Lung (tissue), 16 donors: ENCODE measurements around the gene EFCAB12. TPM values are rescaled to one million over a fixed set of nuclear protein-coding genes. Genes with fewer than 3 reads are reported as not detected.

Experiments used
- ATAC-seq: fragments of 200-7000 bp; cut with Tn5 transposase; one replicate; pipeline ENCODE4 v1.9.1; 2020; ENCODE audit warnings: moderate number of reproducible peaks; ENCODE audit not compliant: insufficient read depth, low FRiP score
- DNase-seq, 3 donors: peaks; one replicate each; pipeline ENCODE4 v3.0.0-alpha.2; 2013 to 2017
- H3K27ac ChIP-seq, 2 donors: one replicate each; pipeline ENCODE4 v1.5.1; 2013; ENCODE audit warnings: mild to moderate bottlenecking in 2 of 2, moderate library complexity in 2 of 2, control low read depth in 1 of 2, inconsistent platforms in 1 of 2, low read depth in 1 of 2, low read length in 1 of 2
- H3K27me3 ChIP-seq, 3 donors: one replicate each; pipeline ENCODE4 v1.5.1; 2013; ENCODE audit warnings: low read length in 2 of 3; ENCODE audit not compliant: control insufficient read depth in 3 of 3, insufficient read depth in 3 of 3
- H3K36me3 ChIP-seq, 4 donors: one replicate each; pipeline ENCODE4 v1.5.1; 2013; ENCODE audit warnings: low read length in 4 of 4, mild to moderate bottlenecking in 1 of 4, moderate library complexity in 1 of 4; ENCODE audit not compliant: control insufficient read depth in 4 of 4, insufficient read depth in 4 of 4
- H3K4me1 ChIP-seq, 5 donors: one replicate each; pipeline ENCODE4 v1.5.1; 2013; ENCODE audit warnings: low read length in 5 of 5, mild to moderate bottlenecking in 2 of 5, moderate library complexity in 1 of 5; ENCODE audit not compliant: control insufficient read depth in 5 of 5, insufficient read depth in 5 of 5
- H3K4me3 ChIP-seq: one replicate; pipeline ENCODE4 v1.5.1; 2013; ENCODE audit warnings: mild to moderate bottlenecking, control low read depth, moderate library complexity
- H3K9ac ChIP-seq, 2 donors: one replicate each; pipeline ENCODE4 v1.5.1; 2013; ENCODE audit warnings: low read length in 2 of 2, control low read depth in 1 of 2; ENCODE audit not compliant: insufficient read depth in 1 of 2
- H3K9me3 ChIP-seq, 4 donors: one replicate each; pipeline ENCODE4 v1.5.1; 2013; ENCODE audit warnings: low read length in 3 of 4, mild to moderate bottlenecking in 1 of 4, moderate library complexity in 1 of 4; ENCODE audit not compliant: control insufficient read depth in 4 of 4, insufficient read depth in 3 of 4
- CTCF ChIP-seq: IDR thresholded peaks from 2 replicates; pipeline ENCODE4 v1.5.1; 2012; ENCODE audit warnings: mild to moderate bottlenecking; ENCODE audit errors: control extremely low read depth, extremely low read depth
- WGBS, 2 donors: extraction: QIAGEN DNeasy Blood & Tissue Kit; methylation state at CpG; one replicate each; pipeline ENCODE4 v1.1.7; 2013; 5-methylcytosine and 5-hydroxymethylcytosine counted together
- long read RNA-seq, 5 donors: transcript quantifications; one replicate each; lab custom pipeline, GENCODE V29; 2026
- polyA plus RNA-seq, 2 donors: library from polyadenylated mRNA; stranded (reverse); fragments of 200-250 nt; gene quantifications; one replicate each; pipeline ENCODE4 v1.2.1, GENCODE V29; 2013
- total RNA-seq, 2 donors: library from RNA; depleted of rRNA in 1 of 2; stranded (reverse); fragments of >200 nt in 1 of 2; gene quantifications; one replicate each; pipeline ENCODE4 v1.2.1, GENCODE V29; 2014 to 2021
- donor health status: control.
- donor health status: control.
- donor health status: Bipolar disorder and iron deficiency.
- donor health status: healthy.
- donor health status: DM: yes; HTN: yes; CAD: no.

EFCAB12 gene
- total RNA-seq = 1 to 10 TPM; 3.8 to 8.8 TPM
- 1 to 10 TPM; 2.6 to 2.7 TPM for polyA plus RNA-seq
- long read RNA-seq, donor 1, partial matches to known transcripts = 43 of 43 reads
- long read RNA-seq, donor 1, other reads (novel, unspliced or antisense) = 0 of 43 reads
- long read RNA-seq, donor 2 = 0 reads
- long read RNA-seq, donor 3 = 0 reads
- long read RNA-seq, donor 4 = 0 reads
- long read RNA-seq, donor 5, partial matches to known transcripts = 46 of 46 reads
- long read RNA-seq, donor 5, other reads (novel, unspliced or antisense) = 0 of 46 reads

DNA sequence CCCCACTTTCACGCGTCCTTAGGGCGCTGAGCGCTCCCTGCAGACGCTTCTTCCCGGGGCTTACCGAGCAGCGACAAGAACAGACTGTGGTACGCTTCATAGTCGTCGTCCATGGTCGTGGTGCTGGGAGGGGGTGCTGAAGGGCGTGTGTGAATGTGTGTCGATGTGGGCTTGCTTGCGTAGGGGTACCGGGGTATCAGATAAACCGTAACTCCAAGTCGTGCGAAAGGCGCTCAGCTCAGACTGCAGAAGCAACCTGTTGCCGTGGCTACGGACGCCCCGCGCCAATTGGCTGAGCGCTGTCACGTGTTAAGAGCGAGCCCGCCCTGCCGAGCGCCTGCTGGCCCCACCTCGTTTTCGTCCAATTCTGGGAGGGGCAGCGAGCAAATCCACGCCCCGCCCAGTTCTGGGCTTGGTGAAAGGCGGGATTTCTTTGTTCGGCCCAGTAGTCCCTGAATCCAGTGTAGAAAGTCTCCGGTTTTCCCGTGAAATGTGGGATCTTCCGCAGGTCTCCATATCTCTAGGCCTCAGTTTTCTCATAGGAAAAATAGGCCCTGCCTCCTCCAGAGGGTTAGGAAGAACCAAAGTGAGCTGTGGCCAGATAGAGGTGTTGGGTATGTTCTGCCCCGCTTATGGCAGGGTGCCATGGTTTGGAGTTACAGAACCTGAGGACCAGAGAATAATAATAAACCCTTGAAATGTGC lies at the start of gene EFCAB12:
Gene EFCAB12 (minus strand): TSS at position 261 of the 704 bp plus-strand sequence. CDS start 148 bp downstream, at position 113.
- Histone ChIP-seq H3K4me1 (peaks cover 0 to 12% (median 5%) of the 10 kb centered on the region in 5 donors), H3K9me3 (no peaks in the 10 kb centered on the region), H3K36me3 (peaks cover 10 to 22% (median 15%) of the 10 kb centered on the region in 4 donors), H3K4me3 (peak within 1 kb of the TSS; percentile 27), H3K27ac (peak within 1 kb of the TSS in 1 of 2 donors; percentile 32), H3K27me3 (no peaks in the 10 kb centered on the region), H3K9ac (no peak within 1 kb of the TSS)
- no peak for TF ChIP-seq CTCF
- 4% methylated on average over 42 of the region's 42 CpGs for WGBS, 2 donors
- ATAC-seq (peak; percentile 96), DNase-seq (peak; percentile 93 to 97 (median 96))

DNA sequence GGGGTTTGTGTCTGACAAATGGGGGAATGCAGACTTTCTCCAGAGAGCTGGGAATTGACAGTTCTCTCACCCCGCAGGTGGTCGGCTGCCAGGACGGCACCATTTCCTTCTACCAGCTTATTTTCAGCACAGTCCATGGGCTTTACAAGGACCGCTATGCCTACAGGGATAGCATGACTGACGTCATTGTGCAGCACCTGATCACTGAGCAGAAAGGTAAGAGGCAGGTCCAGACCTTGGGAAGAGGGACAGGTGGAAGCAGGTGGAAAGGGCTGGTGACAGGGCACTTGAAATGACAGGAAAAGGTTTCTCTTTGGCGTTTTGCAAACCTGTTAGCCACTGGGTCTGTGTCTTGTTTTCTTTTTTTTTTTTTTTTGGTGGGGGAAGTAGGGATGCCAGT lies 48.1 kb upstream of the EFCAB12 start:
- no peaks in the 10 kb centered on the region for H3K27me3 ChIP-seq
- no peaks in the 10 kb centered on the region for H3K9me3 ChIP-seq
- TF ChIP-seq CTCF = no peak
- DNase-seq (no peak), ATAC-seq (no peak)
- no peak overlapping the region for H3K4me3 ChIP-seq
- peaks cover 12 to 40% (median 26%) of the 10 kb centered on the region in 4 donors for H3K36me3 ChIP-seq
- H3K27ac ChIP-seq = no peak overlapping the region
- WGBS, 2 donors = 91 to 92% methylated on average over 6 of the region's 6 CpGs
- peaks cover 0 to 14% (median under 1%) of the 10 kb centered on the region in 5 donors for H3K4me1 ChIP-seq
- no peak overlapping the region for H3K9ac ChIP-seq

- WGBS, 2 donors = 97 to 99% methylated on average over 3 of the region's 3 CpGs
- Histone ChIP-seq H3K4me3 (no peak overlapping the region), H3K9ac (no peak overlapping the region), H3K27me3 (no peaks in the 10 kb centered on the region), H3K36me3 (peaks cover 12 to 43% (median 30%) of the 10 kb centered on the region in 4 donors), H3K27ac (no peak overlapping the region), H3K4me1 (peaks cover 0 to 7% (median 0%) of the 10 kb centered on the region in 5 donors), H3K9me3 (no peaks in the 10 kb centered on the region)
- ATAC-seq (no peak), DNase-seq (no peak)
- no peak for TF ChIP-seq CTCF
Measured at GRCh38 chr3:129475863-129476262, 47.4 kb upstream of the EFCAB12 start.
